NCI-H1105 (cell line): ENCODE measurements around the gene SPRY4.
"Not testable (repeated sequence)": the region's sequence is repeated elsewhere in the genome, so short reads cannot be mapped to it uniquely, and the experiment has no call there.

Experiments
- DNase-seq: peaks from one replicate; lab custom pipeline; 2025; lab: John Stamatoyannopoulos, UW

Gene SPRY4

GRCh38 chr5:142315096-142315900 is 9.5 kb downstream of the SPRY4 start:
- DNase-seq = no peak

GRCh38 chr5:142314606-142315005 is 10.2 kb downstream of the SPRY4 start:
- DNase-seq = no peak

GRCh38 chr5:142314109-142314508 is 10.7 kb downstream of the SPRY4 start:
- DNase-seq = no peak

- DNase-seq = no peak
Observed at GRCh38 chr5:142313682-142314081, 11.1 kb downstream of the SPRY4 start.

- DNase-seq = no peak
Observed at GRCh38 chr5:142313275-142313674, 11.5 kb downstream of the SPRY4 start.

GRCh38 chr5:142312399-142312798 is 12.4 kb downstream of the SPRY4 start:
- no peak for DNase-seq

GRCh38 chr5:142311725-142312124 is 13.1 kb downstream of the SPRY4 start:
- DNase-seq = no peak

GRCh38 chr5:142310803-142311202 is 14.0 kb downstream of the SPRY4 start:
- no peak for DNase-seq

GRCh38 chr5:142309747-142310318 is 15.0 kb downstream of the SPRY4 start:
- DNase-seq = no peak

- no peak for DNase-seq
Observed at GRCh38 chr5:142308358-142308757, 16.5 kb downstream of the SPRY4 start.

- DNase-seq = no peak
Observed at GRCh38 chr5:142307146-142307890, 17.5 kb downstream of the SPRY4 start.

GRCh38 chr5:142306077-142306502 is 18.7 kb downstream of the SPRY4 start:
- no peak for DNase-seq

GRCh38 chr5:142305211-142305610 is 19.6 kb downstream of the SPRY4 start:
- DNase-seq = no peak

GRCh38 chr5:142304013-142304701 is 20.7 kb downstream of the SPRY4 start:
- no peak for DNase-seq

GRCh38 chr5:142303565-142303964 is 21.3 kb downstream of the SPRY4 start:
- no peak for DNase-seq

GRCh38 chr5:142301540-142301939 is 23.3 kb downstream of the SPRY4 start:
- no peak for DNase-seq

GRCh38 chr5:142300677-142301076 is 24.1 kb downstream of the SPRY4 start:
- no peak for DNase-seq

GRCh38 chr5:142298789-142299188 is 26.0 kb downstream of the SPRY4 start:
- no peak for DNase-seq

- not testable (repeated sequence) for DNase-seq
Observed at GRCh38 chr5:142297786-142298185, 27.0 kb downstream of the SPRY4 start.

- DNase-seq = no peak
Observed at GRCh38 chr5:142296914-142297417, 27.9 kb downstream of the SPRY4 start.

- no peak for DNase-seq
Observed at GRCh38 chr5:142295960-142296860, 28.6 kb downstream of the SPRY4 start.
